HG03378 (cell line): Measurements from ENCODE around the gene CLPTM1.
"Not testable (repeated sequence)": the region's sequence is repeated elsewhere in the genome, so short reads cannot be mapped to it uniquely, and the experiment has no call there.

Experiments
- ATAC-seq: cut with Tn5 transposase; IDR thresholded peaks from one replicate; pipeline ENCODE4 v1.9.1; 2021; ENCODE audit warnings: mild to moderate bottlenecking, moderate library complexity; ENCODE audit not compliant: unreplicated experiment

The CLPTM1 gene, protein sequence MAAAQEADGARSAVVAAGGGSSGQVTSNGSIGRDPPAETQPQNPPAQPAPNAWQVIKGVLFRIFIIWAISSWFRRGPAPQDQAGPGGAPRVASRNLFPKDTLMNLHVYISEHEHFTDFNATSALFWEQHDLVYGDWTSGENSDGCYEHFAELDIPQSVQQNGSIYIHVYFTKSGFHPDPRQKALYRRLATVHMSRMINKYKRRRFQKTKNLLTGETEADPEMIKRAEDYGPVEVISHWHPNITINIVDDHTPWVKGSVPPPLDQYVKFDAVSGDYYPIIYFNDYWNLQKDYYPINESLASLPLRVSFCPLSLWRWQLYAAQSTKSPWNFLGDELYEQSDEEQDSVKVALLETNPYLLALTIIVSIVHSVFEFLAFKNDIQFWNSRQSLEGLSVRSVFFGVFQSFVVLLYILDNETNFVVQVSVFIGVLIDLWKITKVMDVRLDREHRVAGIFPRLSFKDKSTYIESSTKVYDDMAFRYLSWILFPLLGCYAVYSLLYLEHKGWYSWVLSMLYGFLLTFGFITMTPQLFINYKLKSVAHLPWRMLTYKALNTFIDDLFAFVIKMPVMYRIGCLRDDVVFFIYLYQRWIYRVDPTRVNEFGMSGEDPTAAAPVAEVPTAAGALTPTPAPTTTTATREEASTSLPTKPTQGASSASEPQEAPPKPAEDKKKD

DNA sequence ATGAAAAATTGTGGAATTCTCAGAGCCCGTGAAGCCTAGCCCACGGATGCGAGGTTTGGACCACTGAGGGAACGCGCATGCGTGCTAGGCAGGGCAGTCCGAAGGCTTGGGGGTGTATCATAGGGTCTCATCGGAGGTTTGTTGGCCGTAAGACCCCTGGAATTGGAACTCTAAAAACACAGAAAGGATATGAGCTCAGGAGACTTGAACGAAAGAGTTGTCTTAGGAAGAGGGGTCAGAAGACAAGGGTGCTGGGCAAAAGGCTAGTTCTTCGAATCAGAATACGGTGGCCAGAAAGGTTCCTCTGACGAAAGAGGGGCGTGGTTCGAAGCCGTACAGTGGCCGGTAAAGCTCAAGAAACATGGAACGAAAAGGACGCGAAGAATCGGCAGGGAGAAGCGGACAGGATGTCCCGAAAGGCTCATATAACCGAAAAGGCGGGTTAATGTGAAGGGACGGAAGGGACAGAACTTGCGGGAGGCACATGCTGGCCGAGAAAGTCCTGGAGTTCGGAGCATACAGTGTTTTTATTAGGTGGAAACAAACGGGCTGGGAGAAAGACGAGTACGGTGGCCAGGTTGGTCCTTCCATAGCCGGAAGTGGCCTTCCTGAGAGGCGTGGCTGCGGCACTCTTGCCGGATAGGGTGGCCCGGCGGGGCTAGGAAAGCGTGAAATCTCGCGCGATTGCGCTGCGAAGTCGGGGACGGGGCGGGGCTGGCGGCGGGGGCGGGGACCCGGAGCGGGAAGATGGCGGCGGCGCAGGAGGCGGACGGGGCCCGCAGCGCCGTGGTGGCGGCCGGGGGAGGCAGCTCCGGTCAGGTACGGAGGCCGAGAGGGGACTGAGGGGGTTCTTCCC is at the start of gene CLPTM1:
Gene CLPTM1 (plus strand): TSS at position 732 of the 856 bp plus-strand sequence. CDS start 16 bp downstream, at position 748.
- ATAC-seq: peak; percentile 67

DNA sequence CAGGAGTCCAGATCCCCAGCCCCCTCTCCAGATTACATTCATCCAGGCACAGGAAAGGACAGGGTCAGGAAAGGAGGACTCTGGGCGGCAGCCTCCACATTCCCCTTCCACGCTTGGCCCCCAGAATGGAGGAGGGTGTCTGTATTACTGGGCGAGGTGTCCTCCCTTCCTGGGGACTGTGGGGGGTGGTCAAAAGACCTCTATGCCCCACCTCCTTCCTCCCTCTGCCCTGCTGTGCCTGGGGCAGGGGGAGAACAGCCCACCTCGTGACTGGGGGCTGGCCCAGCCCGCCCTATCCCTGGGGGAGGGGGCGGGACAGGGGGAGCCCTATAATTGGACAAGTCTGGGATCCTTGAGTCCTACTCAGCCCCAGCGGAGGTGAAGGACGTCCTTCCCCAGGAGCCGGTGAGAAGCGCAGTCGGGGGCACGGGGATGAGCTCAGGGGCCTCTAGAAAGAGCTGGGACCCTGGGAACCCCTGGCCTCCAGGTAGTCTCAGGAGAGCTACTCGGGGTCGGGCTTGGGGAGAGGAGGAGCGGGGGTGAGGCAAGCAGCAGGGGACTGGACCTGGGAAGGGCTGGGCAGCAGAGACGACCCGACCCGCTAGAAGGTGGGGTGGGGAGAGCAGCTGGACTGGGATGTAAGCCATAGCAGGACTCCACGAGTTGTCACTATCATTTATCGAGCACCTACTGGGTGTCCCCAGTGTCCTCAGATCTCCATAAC is 49.6 kb upstream of the CLPTM1 start, which contains the start of gene APOE:
Gene APOE (plus strand): TSS at position 360 of the 724 bp plus-strand sequence. CDS start 829 bp downstream, outside the sequence.
- ATAC-seq: no peak

DNA sequence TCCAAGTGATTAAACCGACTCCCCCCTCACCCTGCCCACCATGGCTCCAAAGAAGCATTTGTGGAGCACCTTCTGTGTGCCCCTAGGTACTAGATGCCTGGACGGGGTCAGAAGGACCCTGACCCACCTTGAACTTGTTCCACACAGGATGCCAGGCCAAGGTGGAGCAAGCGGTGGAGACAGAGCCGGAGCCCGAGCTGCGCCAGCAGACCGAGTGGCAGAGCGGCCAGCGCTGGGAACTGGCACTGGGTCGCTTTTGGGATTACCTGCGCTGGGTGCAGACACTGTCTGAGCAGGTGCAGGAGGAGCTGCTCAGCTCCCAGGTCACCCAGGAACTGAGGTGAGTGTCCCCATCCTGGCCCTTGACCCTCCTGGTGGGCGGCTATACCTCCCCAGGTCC is 47.6 kb upstream of the CLPTM1 start:
- ATAC-seq: no peak

DNA sequence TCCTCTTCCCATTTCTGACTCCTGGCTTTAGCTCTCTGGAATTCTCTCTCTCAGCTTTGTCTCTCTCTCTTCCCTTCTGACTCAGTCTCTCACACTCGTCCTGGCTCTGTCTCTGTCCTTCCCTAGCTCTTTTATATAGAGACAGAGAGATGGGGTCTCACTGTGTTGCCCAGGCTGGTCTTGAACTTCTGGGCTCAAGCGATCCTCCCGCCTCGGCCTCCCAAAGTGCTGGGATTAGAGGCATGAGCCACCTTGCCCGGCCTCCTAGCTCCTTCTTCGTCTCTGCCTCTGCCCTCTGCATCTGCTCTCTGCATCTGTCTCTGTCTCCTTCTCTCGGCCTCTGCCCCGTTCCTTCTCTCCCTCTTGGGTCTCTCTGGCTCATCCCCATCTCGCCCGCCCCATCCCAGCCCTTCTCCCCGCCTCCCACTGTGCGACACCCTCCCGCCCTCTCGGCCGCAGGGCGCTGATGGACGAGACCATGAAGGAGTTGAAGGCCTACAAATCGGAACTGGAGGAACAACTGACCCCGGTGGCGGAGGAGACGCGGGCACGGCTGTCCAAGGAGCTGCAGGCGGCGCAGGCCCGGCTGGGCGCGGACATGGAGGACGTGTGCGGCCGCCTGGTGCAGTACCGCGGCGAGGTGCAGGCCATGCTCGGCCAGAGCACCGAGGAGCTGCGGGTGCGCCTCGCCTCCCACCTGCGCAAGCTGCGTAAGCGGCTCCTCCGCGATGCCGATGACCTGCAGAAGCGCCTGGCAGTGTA is 46.9 kb upstream of the CLPTM1 start:
- ATAC-seq: no peak

DNA sequence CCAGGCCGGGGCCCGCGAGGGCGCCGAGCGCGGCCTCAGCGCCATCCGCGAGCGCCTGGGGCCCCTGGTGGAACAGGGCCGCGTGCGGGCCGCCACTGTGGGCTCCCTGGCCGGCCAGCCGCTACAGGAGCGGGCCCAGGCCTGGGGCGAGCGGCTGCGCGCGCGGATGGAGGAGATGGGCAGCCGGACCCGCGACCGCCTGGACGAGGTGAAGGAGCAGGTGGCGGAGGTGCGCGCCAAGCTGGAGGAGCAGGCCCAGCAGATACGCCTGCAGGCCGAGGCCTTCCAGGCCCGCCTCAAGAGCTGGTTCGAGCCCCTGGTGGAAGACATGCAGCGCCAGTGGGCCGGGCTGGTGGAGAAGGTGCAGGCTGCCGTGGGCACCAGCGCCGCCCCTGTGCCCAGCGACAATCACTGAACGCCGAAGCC is 46.3 kb upstream of the CLPTM1 start:
- no peak for ATAC-seq

DNA sequence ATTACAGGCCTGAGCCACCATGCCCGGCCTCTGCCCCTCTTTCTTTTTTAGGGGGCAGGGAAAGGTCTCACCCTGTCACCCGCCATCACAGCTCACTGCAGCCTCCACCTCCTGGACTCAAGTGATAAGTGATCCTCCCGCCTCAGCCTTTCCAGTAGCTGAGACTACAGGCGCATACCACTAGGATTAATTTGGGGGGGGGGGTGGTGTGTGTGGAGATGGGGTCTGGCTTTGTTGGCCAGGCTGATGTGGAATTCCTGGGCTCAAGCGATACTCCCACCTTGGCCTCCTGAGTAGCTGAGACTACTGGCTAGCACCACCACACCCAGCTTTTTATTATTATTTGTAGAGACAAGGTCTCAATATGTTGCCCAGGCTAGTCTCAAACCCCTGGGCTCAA is 45.4 kb upstream of the CLPTM1 start:
- no peak for ATAC-seq

DNA sequence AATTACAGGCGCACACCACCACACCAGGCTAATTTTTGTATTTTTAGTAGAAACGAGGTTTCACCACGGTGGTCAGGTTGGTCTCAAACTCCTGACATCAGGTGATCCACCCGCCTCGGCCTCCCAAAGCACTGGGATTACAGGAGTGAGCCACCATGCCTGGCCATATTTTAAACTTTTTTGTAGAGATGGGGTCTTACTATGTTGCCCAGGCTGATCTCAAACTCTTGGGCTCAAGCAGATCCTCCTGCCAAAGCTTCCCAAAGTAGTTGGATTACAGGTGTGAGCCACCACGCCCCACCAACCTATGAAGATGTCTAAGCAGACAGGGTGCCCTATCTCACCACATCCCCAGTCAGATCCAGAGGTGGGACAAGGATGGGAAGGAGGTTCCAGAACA is 43.3 kb upstream of the CLPTM1 start:
- not testable (repeated sequence) for ATAC-seq

DNA sequence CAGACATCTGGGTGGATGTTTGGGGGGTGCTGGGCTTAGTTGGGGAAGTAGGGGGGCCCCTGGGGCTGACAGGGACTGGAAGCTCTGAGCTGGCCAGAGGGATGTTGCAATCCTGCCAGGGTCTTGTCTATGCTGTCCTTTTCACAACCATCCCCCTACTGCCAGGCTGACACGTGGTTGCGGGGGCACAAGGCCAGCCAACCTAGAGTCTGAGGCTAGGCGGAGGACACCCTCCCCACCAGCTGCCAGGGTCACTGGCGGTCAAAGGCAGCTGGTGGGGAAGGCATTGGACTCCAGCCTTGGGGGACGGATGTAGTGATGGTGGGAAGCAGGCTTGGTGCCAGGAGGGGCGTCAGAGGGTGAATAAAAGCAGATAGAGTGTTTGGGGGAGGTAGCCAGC is 42.3 kb upstream of the CLPTM1 start:
- no peak for ATAC-seq

DNA sequence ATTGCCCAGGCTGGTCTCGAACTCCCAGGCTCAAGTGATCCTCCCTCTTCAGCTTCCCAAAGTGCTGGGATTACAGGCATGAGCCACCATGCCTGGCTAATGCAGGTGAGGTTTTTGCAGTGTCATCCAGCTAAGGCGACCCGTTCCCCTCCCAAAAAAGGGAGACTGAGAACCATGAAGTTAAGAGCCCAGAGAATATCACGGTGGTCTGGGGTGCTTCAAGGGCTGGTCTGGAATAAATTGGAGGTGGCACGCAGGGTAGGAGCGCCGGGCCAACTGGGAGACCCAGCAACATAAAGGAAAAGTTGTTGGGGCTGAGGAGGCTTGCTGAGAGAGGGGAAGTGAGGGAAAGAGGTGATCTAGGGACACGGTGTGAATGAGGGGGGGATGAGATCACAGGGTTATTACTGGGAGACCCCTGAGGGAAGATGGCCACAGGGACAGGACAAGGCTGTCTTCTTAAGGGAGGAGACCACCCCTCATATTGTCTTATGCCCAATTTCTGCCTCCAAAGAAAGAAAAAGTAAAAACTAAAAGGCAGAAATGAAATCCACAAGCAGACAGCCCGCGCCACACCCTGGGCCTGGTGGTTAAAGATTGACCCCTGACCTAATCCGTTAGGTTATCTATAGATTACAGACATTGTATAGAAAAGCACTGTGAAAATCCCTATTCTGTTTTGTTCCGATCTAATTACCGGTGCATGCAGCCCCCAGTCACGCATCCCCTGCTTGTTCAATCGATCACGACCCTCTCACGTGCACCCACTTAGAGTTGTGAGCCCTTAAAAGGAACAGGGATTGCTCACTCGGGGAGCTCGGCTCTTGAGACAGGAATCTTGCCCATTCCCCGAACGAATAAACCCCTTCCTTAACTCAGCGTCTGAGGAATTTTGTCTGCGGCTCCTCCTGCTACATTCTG is 41.4 kb upstream of the CLPTM1 start:
- ATAC-seq: not testable (repeated sequence)

DNA sequence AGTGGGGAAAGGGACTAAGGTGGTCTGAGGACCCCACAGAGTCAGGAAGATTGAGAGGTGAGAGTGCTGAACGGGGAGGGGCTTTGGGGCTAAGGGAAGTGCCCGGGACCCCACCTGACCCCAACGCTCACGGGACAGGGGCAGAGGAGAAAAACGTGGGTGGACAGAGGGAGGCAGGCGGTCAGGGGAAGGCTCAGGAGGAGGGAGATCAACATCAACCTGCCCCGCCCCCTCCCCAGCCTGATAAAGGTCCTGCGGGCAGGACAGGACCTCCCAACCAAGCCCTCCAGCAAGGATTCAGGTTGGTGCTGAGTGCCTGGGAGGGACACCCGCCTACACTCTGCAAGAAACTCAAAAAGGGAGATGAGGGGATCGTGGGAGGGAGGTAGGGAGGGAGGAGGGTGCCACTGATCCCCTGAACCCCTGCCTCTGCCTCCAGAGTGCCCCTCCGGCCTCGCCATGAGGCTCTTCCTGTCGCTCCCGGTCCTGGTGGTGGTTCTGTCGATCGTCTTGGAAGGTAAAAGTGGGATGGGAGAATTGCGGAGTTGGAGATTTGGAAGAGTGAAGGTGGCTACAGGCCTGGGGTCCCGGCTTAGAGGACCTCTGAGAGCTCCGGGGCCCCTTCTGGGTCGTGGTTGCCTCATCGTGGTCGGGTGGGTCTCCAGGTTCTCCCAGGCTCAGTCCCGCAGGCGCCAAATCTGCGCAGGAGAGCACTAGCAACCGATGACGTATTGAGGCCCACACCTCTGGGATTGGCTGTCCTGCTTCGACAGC is 40.6 kb upstream of the CLPTM1 start, which contains the start of gene APOC1:
Gene APOC1 (plus strand): TSS at position 176 of the 774 bp plus-strand sequence. CDS start 284 bp downstream, at position 460.
- peak; percentile 82 for ATAC-seq

DNA sequence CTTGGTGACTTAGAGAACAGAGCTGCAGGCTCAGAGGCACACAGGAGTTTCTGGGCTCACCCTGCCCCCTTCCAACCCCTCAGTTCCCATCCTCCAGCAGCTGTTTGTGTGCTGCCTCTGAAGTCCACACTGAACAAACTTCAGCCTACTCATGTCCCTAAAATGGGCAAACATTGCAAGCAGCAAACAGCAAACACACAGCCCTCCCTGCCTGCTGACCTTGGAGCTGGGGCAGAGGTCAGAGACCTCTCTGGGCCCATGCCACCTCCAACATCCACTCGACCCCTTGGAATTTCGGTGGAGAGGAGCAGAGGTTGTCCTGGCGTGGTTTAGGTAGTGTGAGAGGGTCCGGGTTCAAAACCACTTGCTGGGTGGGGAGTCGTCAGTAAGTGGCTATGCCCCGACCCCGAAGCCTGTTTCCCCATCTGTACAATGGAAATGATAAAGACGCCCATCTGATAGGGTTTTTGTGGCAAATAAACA is 30.9 kb upstream of the CLPTM1 start:
- ATAC-seq: no peak

DNA sequence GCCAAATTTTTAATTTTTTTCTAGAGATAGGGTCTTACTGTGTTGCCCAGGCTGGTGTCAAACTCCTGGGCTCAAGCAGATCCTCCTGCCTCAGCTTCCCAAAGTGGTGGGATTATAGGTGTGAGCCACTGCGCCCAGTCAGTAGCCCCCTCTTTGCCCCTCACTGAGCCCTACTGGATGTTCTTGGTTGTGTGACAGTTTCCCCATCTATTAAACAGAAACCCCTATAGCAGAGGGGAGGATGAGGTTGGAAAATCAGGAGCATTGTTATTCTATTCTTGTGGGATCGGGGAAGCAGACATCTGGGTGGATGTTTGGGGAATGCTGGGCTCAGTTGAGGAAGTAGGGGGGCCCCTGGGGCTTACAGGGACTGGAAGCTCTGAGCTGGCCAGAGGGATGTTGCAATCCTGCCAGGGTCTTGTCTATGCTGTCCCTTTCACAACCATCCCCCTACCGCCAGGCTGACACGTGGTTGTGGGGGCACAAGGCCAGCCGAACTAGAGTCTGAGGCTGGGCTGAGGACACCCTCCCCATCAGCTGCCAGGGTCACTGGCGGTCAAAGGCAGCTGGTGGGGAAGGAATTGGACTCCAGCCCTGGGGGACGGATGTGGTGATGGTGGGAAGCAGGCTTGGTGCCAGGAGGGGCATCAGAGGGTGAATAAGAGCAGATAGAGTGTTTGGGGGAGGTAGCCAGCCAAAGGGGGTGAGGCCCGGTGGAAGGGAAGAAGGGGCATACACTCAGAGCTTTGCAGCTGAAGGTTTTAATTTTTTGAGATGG is 29.9 kb upstream of the CLPTM1 start:
- ATAC-seq: no peak

DNA sequence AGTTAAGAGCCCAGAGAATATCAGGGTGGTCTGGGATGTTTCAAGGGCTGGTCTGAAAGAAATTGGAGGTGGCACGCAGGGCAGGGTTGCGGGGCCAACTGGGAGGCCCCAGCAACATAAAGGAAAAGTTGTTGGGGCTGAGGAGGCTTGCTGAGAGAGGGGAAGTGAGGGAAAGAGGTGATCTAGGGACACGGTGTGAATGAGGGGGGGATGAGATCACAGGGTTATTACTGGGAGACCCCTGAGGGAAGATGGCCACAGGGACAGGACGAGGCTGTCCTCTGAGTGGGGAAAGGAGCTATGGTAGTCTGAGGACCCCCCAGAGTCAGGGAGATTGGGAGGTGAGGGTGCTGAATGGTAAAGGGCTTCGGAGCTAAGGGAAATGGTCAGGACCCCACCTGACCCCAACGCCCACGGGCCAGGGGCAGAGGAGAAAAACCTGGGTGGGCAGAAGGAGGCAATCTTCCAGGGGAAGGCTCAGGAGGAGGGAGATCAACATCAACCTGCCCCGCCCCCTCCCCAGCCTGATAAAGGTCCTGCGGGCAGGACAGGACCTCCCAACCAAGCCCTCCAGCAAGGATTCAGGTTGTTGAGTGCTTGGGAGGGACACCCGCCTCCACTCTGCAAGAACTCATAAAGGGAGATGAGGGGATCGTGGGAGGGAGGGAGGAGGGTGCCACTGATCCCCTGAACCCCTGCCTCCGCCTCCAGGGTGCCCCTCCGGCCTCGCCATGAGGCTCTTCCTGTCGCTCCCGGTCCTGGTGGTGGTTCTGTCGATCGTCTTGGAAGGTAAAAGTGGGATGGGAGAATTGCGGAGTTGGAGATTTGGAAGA is 28.7 kb upstream of the CLPTM1 start:
- ATAC-seq: not testable (repeated sequence)

DNA sequence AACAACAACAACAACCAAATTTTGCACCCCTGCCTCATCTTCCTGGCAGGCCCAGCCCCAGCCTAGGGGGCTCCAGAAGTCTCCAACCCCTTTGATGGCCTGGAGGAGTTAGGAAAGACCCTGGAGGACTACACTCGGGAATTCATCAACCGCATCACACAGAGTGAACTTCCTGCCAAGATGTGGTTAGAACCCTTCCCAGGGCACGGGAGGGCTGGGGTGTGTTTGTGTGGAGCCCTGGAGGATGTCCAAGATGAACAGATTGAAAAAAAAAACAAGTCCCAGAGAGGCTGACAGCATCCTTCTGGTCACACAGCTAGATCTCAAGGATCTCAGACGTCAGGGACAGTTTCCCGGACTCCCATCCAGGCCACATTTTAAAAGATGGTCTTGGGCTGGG is 27.4 kb upstream of the CLPTM1 start:
- no peak for ATAC-seq

DNA sequence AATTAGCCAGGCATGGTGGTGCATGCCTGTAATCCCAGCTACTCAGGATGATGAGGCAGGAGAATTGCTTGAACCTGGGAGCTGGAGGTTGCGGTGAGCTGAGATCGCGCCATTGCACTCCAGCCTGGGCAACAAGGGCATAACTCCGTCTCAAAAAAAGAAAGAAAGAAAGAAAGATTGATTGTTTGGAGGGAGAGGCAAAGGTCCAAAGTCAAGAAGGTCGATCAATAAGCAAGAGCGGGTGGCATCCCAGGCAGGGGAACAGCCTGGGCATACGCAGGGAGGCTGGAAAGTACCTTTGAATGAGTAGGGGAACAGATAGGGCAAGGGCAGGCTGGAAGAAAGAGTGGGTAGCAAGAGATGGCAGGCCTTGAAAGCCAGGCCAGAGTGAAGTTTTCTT is 25.1 kb upstream of the CLPTM1 start:
- ATAC-seq: no peak

DNA sequence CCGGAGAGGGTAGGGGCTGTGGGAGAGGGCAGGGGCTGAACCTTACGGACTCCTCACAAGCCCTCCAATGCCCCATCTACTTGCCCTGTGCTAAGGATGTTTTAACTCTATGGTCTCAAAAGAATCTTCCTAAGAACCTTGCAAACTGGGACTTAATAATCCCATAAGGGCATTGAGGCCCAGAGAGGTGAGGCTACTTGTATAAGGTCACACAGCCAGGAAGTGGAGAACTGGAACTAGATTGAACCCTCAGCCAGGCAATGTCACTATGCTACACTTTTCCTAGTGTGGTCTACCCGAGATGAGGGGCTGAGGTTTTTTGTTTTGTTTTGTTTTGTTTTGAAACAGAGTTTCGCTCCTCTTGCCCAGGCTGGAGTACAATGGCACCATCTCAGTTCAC is 23.6 kb upstream of the CLPTM1 start:
- ATAC-seq: no peak
